GM12878 (cell line): ENCODE measurements around the gene NBEA.

Experiments
- CTCF ChIP-seq, 3 experiments: IDR thresholded peaks in 2 of 3; conservative IDR thresholded peaks in 1 of 3; 2 replicates each; pipeline ENCODE4 v1.5.1; 2011; ENCODE audit warnings: low read depth in 3 of 3, low read length in 3 of 3, mild to moderate bottlenecking in 3 of 3, control low read depth in 2 of 3, moderate library complexity in 2 of 3, inconsistent platforms in 1 of 3, mixed read lengths in 1 of 3; ENCODE audit not compliant: control insufficient read depth in 2 of 3, insufficient read depth in 1 of 3; ENCODE audit errors: extremely low read depth in 1 of 3
- E2F4 ChIP-seq: IDR thresholded peaks from 2 replicates; pipeline ENCODE4 v1.6.1; 2012; ENCODE audit warnings: low read depth, low read length, improper control_type of control experiment
- EP300 ChIP-seq, 2 experiments: fragments of 150-350 bp in 1 of 2; IDR thresholded peaks; 2 replicates each; pipeline ENCODE4 v1.6.1; 2011 to 2012; ENCODE audit warnings: low read depth in 2 of 2, low read length in 2 of 2, borderline replicate concordance in 1 of 2, improper control_type of control experiment in 1 of 2, inconsistent platforms in 1 of 2; ENCODE audit not compliant: control insufficient read depth in 1 of 2
- EZH2 ChIP-seq: IDR thresholded peaks from 2 replicates; pipeline ENCODE4 v1.6.1; 2012; ENCODE audit warnings: low read depth, mild to moderate bottlenecking, control low read depth, inconsistent platforms, low read length, borderline replicate concordance; ENCODE audit not compliant: control insufficient read depth
- HDGF ChIP-seq: fragments of 450-650 bp; IDR thresholded peaks from 2 replicates; pipeline ENCODE4 v1.6.1; 2016; ENCODE audit warnings: antibody characterized with exemption
- POLR2A ChIP-seq: IDR thresholded peaks from 2 replicates; pipeline ENCODE4 v1.6.1; 2011; ENCODE audit warnings: low read depth, mild to moderate bottlenecking, low read length
- STAT1 ChIP-seq: fragments of 450-650 bp; conservative IDR thresholded peaks from 2 replicates; pipeline ENCODE4 v1.6.1; 2014; ENCODE audit warnings: antibody characterized with exemption, mild to moderate bottlenecking
- TAF1 ChIP-seq: IDR thresholded peaks from 2 replicates; pipeline ENCODE4 v1.6.1; 2011; ENCODE audit warnings: mild to moderate bottlenecking, low read depth, low read length, borderline replicate concordance

DNA sequence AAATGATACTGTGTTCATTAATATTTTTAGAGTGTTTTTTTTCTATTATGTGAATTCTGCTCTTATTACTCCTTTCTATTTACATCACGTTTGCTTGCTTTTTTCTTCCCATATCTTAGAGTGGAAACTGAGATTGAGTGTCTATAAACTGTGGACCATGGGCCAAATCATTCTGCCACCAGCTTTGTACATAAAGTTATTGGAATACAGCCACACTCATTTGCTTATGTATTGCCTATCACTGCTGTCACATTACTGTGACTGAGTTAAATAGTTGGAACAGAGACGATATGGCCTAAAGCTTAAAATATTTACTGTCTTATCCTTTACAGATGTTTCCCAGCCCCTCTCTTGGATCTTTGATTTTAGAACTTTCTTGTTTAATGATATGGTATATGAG is 274.1 kb downstream of the NBEA start:
- TF ChIP-seq CTCF (IDR thresholded peaks at IDR 0.05 in 2 of 3, conservative IDR thresholded peaks at IDR 0.05 in 1 of 3; ENCODE audit: control insufficient read depth in 2 of 3, extremely low read depth in 1 of 3, insufficient read depth in 1 of 3, low read depth in 3 of 3, low read length in 3 of 3) (no peak), EP300 (IDR thresholded peaks at IDR 0.05; ENCODE audit: borderline replicate concordance in 1 of 2, control insufficient read depth in 1 of 2, low read depth in 2 of 2, low read length in 2 of 2) (no peak), EZH2 (no peak), E2F4 (no peak), TAF1 (no peak), HDGF (no peak), STAT1 (no peak), POLR2A (no peak)
